Loucy (cell line): ENCODE measurements around the gene CPNE6.

Experiments
- CTCF ChIP-seq: fragments of 200-600 bp; sonication (generic); conservative IDR thresholded peaks from 2 replicates; pipeline ENCODE4 v1.5.1; 2014; ENCODE audit warnings: mild to moderate bottlenecking, antibody characterized with exemption, low read length
- EZH2phosphoT487 ChIP-seq: fragments of 200-600 bp; IDR thresholded peaks from 2 replicates; pipeline ENCODE4 v1.6.1; 2018; ENCODE audit warnings: antibody characterized with exemption, mild to moderate bottlenecking, moderate library complexity, borderline replicate concordance

- TF ChIP-seq CTCF (no peak), EZH2phosphoT487 (no peak)
Observed at GRCh38 chr14:24123424-24124417, 52.4 kb downstream of the CPNE6 start.
